NCI-H1436 treated with DMSO at 0.1 percent for 48 hours (cell line): Measurements from ENCODE around the gene CYTIP.

Experiments used
- DNase-seq: peaks from one replicate; lab custom pipeline; 2025; lab: John Stamatoyannopoulos, UW

The CYTIP gene

GRCh38 chr2:157443795-157444640 lies at the start of gene CYTIP:
CYTIP (minus strand) TSS chr2:157444089; CDS start chr2:157444020, 69 bp downstream.
- DNase-seq = no peak

GRCh38 chr2:157492189-157492773 lies 48.4 kb upstream of the CYTIP start:
- peak; percentile 12 for DNase-seq

- DNase-seq = no peak
These were observed 46.1 kb upstream of the CYTIP start for GRCh38 chr2:157489983-157490382.

- no peak for DNase-seq
These were observed 45.0 kb upstream of the CYTIP start for GRCh38 chr2:157488877-157489276.

- DNase-seq = no peak
These were observed 43.9 kb upstream of the CYTIP start for GRCh38 chr2:157487747-157488146.

GRCh38 chr2:157487271-157487610 lies 43.4 kb upstream of the CYTIP start:
- no peak for DNase-seq

GRCh38 chr2:157486596-157487270 lies 42.8 kb upstream of the CYTIP start:
- DNase-seq = no peak

GRCh38 chr2:157480182-157480961 lies 36.5 kb upstream of the CYTIP start:
- DNase-seq = no peak

GRCh38 chr2:157479081-157480027 lies 35.5 kb upstream of the CYTIP start:
- DNase-seq = no peak

DNA sequence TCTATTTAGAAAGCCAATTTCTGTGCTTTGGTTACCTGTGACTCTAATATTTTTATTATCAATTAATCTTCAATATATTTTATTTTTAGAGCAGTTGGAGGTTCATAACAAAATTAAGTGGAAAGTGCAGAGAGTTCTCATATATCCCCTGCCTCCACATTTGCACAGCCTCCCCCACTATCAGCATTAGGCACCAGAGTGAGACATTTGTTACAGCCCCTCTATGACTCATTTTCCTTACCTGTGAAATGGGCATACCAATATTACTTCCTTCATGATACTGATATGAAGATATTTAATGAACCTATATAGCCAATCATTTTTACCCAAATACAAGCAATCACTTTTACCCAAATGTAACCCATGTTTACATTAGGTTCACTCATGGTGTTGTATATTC lies 34.0 kb upstream of the CYTIP start:
- DNase-seq = no peak

DNA sequence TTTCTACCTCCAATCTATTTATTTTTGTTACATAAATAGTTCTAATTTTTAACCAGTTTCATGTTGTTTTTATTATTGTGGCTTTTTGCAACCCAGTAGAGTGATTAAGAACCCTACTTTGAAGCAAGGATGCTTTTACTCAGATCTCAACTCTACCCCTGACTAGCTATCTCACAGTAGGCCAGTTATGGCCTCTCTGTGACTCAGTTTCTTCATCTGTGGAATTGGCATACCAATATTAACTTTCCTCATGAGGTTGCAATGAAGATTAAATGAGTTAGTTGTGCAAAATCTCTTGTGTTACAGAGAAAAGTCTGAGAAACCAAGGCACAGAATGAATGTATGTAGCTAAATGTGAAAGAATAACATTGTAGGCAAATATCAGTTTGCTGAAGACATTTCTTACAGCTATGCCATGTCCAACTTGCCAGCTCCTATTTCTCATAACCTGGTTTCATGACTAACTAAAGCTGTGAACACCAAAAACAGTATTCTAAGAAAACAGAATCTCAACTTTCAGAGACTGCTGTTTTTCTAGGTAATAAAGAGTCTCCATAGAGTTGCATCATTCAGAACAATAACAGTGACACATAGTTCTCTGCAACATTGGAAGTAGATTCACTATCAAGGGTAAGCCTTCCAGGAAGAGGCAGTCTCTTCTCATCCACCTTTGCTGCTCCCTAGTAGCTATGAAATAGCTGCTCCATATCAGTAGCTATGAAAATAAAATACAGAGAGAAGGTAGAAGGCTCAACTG lies 33.2 kb upstream of the CYTIP start:
- DNase-seq = no peak

DNA sequence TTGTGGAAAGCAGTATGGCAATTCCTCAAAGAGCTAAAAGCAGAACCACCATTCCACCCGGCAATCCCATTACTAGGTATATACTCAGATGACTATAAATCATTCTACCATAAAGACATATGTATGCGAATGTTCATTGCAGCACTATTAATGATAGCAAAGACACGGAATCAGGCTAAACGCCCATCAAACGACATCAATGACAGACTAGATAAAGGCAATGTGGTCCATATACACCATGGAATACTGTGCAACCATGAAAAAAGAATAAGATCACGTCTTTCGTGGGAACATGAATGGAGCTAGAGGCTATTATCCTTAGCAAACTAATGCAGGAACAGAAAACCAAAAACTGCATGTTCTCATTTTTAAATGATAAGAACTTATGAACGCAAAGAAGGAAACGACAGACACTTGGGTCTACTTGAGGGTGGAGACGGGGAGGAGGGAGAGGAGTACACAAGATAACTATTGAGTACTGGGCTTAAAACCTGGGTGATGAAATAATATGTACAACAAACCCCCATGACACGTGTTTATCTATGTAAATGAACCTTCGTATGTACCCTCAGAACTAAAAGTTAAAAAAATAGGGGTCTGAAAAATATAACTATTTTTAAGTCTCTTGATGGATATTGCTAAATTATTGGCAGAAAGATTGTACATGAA lies 32.0 kb upstream of the CYTIP start:
- DNase-seq = no peak

GRCh38 chr2:157473581-157473980 lies 29.7 kb upstream of the CYTIP start:
- no peak for DNase-seq

DNA sequence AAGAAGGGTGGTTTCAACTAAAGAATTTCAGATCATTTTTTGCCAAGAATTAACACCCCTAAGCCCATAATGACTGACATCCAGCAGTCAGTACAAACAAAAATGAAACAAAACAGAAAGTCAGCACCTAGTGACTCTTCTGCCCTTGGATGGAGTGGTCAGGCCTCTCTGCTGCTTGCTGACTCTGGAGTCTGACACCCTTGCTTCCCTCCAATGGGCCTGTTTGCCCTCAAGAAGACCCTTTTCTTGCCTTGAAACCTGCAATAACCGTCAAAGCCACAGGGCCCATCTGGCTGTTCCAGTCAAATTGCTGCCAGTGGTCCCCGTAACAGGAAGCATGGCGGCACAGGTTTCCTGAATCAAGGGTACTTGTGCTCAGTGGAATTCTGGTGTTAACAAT lies 27.2 kb upstream of the CYTIP start:
- no peak for DNase-seq

DNA sequence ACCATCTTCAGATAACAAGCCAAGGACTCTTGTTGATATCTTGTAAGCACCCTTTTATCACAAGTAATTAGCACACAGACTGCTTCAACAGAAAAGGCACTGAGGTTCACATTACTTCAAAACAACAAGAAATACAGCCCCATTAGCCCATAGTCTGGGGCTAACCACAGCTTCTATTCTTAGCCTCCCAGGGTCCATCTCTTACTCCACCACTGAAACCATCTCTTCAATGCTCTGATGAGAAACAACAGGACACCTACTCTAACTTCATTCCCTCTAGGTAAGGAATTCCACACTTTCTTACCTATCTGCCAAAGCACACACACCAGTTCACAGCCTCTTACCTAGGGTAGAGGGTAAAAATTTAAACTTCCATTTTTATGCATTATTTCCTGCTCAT lies 26.4 kb upstream of the CYTIP start:
- no peak for DNase-seq

DNA sequence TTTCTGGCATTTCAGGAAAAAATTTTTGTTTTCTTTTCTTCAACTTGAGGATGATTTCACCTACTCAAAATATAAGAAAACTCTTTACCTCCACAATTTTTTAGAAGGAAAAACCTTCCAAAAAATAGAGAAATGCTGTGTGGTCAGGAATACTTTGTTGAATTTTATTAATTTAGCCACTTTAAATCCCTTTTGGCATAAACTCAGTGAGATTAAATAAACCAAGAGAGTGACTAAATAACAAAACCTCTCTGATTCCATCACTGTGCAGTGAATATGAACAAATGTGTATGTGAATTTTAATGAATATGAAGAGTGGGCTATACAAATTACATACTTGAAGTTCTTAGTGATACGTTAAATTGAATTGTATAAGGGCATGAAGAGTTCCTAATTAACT lies 25.8 kb upstream of the CYTIP start:
- DNase-seq = no peak

DNA sequence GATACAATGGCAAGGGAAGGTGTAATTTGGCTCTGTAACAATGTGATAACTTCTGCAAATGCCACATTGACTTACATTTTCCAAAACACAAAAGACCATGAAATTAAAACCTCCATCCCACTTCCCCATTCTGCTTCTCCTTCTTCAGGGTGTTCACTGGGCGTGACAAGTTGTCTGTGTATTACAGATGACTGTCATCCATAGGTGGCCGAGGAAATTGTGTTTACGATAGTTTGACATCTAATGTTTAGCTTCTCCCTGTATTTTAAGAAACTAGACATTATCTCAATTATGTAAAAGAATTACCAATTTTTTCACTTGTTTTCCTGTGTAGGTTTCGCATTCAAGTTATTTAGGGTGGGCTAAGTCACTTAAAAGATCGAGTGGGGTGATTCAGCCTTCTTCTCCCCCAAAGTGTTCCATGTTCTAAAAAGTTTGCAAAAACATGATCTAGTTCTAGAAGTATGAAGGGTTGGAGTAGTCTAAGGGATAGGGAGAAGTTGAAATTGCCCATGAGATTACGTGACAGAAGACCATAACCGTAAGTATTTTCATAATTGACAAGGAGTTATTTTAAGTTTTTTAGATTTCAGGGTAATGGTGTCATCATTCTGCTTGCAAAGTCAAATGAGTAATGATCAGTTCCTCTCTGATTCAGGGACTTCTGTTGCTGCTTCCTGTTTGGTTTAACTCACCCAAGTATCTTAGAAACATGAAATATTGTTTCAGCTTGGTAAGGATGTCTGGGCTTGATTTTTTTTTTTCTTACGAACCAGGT lies 25.2 kb upstream of the CYTIP start:
- DNase-seq = no peak

GRCh38 chr2:157466764-157467163 lies 22.9 kb upstream of the CYTIP start:
- no peak for DNase-seq

DNA sequence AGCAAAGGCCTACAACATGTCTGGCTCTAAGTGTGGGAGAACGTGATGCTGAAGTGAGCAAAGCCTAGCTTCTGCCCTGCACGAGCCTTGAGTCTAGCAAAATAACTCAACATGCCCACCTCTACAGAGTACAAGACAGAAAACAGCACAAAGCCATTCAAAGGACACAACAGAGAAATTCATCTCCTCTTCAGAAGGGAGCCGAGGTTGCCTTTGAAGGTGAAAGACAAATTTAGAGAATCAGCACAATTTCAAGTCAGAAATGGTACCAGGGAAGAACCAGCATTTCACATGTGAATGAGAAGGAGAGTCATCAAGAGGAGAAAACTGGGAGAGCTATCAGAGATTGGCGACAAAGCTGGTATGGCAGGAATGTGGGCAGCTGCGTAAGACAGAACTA lies 21.7 kb upstream of the CYTIP start:
- no peak for DNase-seq
